HCT116 (cell line): ENCODE measurements around the gene CPEB3.

Experiments used
- ATF3 ChIP-seq: IDR thresholded peaks from 2 replicates; pipeline ENCODE4 v1.6.1; 2012
- CEBPB ChIP-seq: IDR thresholded peaks from 2 replicates; pipeline ENCODE4 v1.6.1; 2012; ENCODE audit warnings: low read depth
- CTCF ChIP-seq, 3 experiments: fragments of 200-600 bp in 1 of 3; sonication (generic) in 1 of 3; IDR thresholded peaks in 2 of 3; conservative IDR thresholded peaks in 1 of 3; 2 replicates each; pipeline ENCODE4 v1.5.1; 2012 to 2017; ENCODE audit warnings: low read depth in 2 of 3, low read length in 2 of 3, antibody characterized with exemption in 1 of 3, borderline replicate concordance in 1 of 3, control low read depth in 1 of 3, mild to moderate bottlenecking in 1 of 3, mixed read lengths in 1 of 3, mixed run types in 1 of 3, moderate library complexity in 1 of 3; ENCODE audit not compliant: insufficient read depth in 1 of 3
- EZH2 ChIP-seq: fragments of 200-600 bp; sonication (generic); IDR thresholded peaks from 2 replicates; pipeline ENCODE4 v1.6.1; 2017; ENCODE audit warnings: antibody characterized with exemption, mixed run types
- MAX ChIP-seq: IDR thresholded peaks from 2 replicates; pipeline ENCODE4 v1.6.1; 2012
- POLR2A ChIP-seq: IDR thresholded peaks from 2 replicates; pipeline ENCODE4 v1.7.0; 2011; ENCODE audit warnings: borderline replicate concordance; ENCODE audit not compliant: insufficient read depth, insufficient read length; ENCODE audit errors: extremely low read depth
- POLR2AphosphoS5 ChIP-seq: IDR thresholded peaks from 2 replicates; pipeline ENCODE4 v1.6.1; 2011; ENCODE audit warnings: mild to moderate bottlenecking, low read depth, low read length, moderate library complexity
- SP1 ChIP-seq: IDR thresholded peaks from 2 replicates; pipeline ENCODE4 v1.6.1; 2012; ENCODE audit warnings: low read depth

- TF ChIP-seq CTCF (IDR thresholded peaks at IDR 0.05 in 2 of 3, conservative IDR thresholded peaks at IDR 0.05 in 1 of 3; ENCODE audit: borderline replicate concordance in 1 of 3, insufficient read depth in 1 of 3, low read depth in 2 of 3, low read length in 2 of 3), result no peak
- TF ChIP-seq SP1, result no peak
- TF ChIP-seq EZH2, result no peak
- no peak for TF ChIP-seq POLR2A
- TF ChIP-seq MAX, result no peak
- no peak for TF ChIP-seq POLR2AphosphoS5
- TF ChIP-seq CEBPB, result no peak
- no peak for TF ChIP-seq ATF3
These were observed 51.7 kb downstream of the CPEB3 start for GRCh38 chr10:92239151-92239599.
